WTC11 (cell line): ENCODE measurements around the gene CHKA. TPM values are rescaled to one million over a fixed set of nuclear protein-coding genes. Genes with fewer than 3 reads are reported as not detected.

Experiments
- ATAC-seq: fragments of 200-7000 bp; cut with Tn5 transposase; 2 replicates; pipeline ENCODE4 v1.10.0; 2021; ENCODE audit warnings: mild to moderate bottlenecking, moderate library complexity
- CTCF ChIA-PET: fragments of 300-600 bp; sonication (Branson Sonifier 250); formaldehyde crosslinking; loops from one replicate; lab custom pipeline; 2021; ENCODE audit warnings: antibody characterized with exemption; lab: Charles Lee
- POLR2A ChIA-PET: fragments of 350-600 bp; sonication (Branson Sonifier 250); formaldehyde crosslinking; loops from one replicate; lab custom pipeline; 2021; ENCODE audit warnings: antibody characterized with exemption; lab: Charles Lee
- DNase-seq: peaks from one replicate; pipeline ENCODE4 v3.0.0; 2021; ENCODE audit warnings: low spot score
- H3K27ac Mint-ChIP-seq: 2 replicates; pipeline ENCODE4 v1.8.0; 2021; ENCODE audit warnings: mixed read lengths
- H3K27me3 Mint-ChIP-seq: 2 replicates; pipeline ENCODE4 v1.8.0; 2021; ENCODE audit warnings: low read depth, mild to moderate bottlenecking, moderate library complexity, mixed read lengths
- H3K36me3 Mint-ChIP-seq: 2 replicates; pipeline ENCODE4 v1.8.0; 2021; ENCODE audit warnings: mixed read lengths
- H3K4me1 Mint-ChIP-seq: 2 replicates; pipeline ENCODE4 v1.8.0; 2022; ENCODE audit warnings: mixed read lengths
- H3K4me3 Mint-ChIP-seq: 2 replicates; pipeline ENCODE4 v1.8.0; 2021; ENCODE audit warnings: mild to moderate bottlenecking, moderate library complexity, mixed read lengths
- H3K9me3 Mint-ChIP-seq: 2 replicates; pipeline ENCODE4 v1.8.0; 2021; ENCODE audit warnings: mixed read lengths
- AR ChIP-seq: fragments of 250-450 bp; sonication (Bioruptor Pico); IDR thresholded peaks from 2 replicates; pipeline ENCODE4 v1.9.0; 2021; ENCODE audit warnings: mild to moderate bottlenecking
- ATF6 ChIP-seq: sonication (generic); formaldehyde crosslinking; IDR thresholded peaks from 2 replicates; pipeline ENCODE4 v1.8.1; 2023; ENCODE audit warnings: mild to moderate bottlenecking, missing genetic modification reagents
- CDX4 ChIP-seq: fragments of 250-450 bp; sonication (Bioruptor Pico); IDR thresholded peaks from 2 replicates; pipeline ENCODE4 v1.9.0; 2021; ENCODE audit warnings: moderate library complexity, mild to moderate bottlenecking, inconsistent platforms, borderline replicate concordance
- E2F4 ChIP-seq: sonication (generic); formaldehyde crosslinking; IDR thresholded peaks from 2 replicates; pipeline ENCODE4 v1.8.1; 2022; ENCODE audit warnings: low read depth, mild to moderate bottlenecking, moderate library complexity, missing genetic modification reagents, borderline replicate concordance
- HMGXB4 ChIP-seq: sonication (generic); formaldehyde crosslinking; IDR thresholded peaks from 2 replicates; pipeline ENCODE4 v1.8.1; 2023; ENCODE audit warnings: mild to moderate bottlenecking, moderate library complexity, missing genetic modification reagents
- JAZF1 ChIP-seq: fragments of 250-450 bp; sonication (Bioruptor Pico); IDR thresholded peaks from 2 replicates; pipeline ENCODE4 v1.9.0; 2021; ENCODE audit warnings: moderate library complexity, mild to moderate bottlenecking, inconsistent platforms
- JUN ChIP-seq: sonication (generic); formaldehyde crosslinking; IDR thresholded peaks from 2 replicates; pipeline ENCODE4 v1.8.0; 2023; ENCODE audit warnings: mild to moderate bottlenecking, missing genetic modification reagents
- NR2C2 ChIP-seq: sonication (generic); formaldehyde crosslinking; IDR thresholded peaks from 2 replicates; pipeline ENCODE4 v1.8.0; 2022; ENCODE audit warnings: mild to moderate bottlenecking, missing genetic modification reagents
- NR3C1 ChIP-seq: sonication (generic); formaldehyde crosslinking; conservative IDR thresholded peaks from 2 replicates; pipeline ENCODE4 v1.8.1; 2023; ENCODE audit warnings: low read depth, mild to moderate bottlenecking, missing genetic modification reagents
- SP1 ChIP-seq: sonication (generic); formaldehyde crosslinking; conservative IDR thresholded peaks from 2 replicates; pipeline ENCODE4 v1.8.1; 2022; ENCODE audit warnings: missing genetic modification reagents
- TEAD4 ChIP-seq: sonication (generic); formaldehyde crosslinking; IDR thresholded peaks from 2 replicates; pipeline ENCODE4 v1.8.0; 2022; ENCODE audit warnings: mild to moderate bottlenecking, missing genetic modification reagents
- TP53 ChIP-seq: sonication (generic); formaldehyde crosslinking; IDR thresholded peaks from 2 replicates; pipeline ENCODE4 v1.8.1; 2023; ENCODE audit warnings: mild to moderate bottlenecking, missing genetic modification reagents
- ZBTB43 ChIP-seq: sonication (generic); formaldehyde crosslinking; IDR thresholded peaks from 2 replicates; pipeline ENCODE4 v1.8.1; 2023; ENCODE audit warnings: mild to moderate bottlenecking, missing genetic modification reagents
- ZNF138 ChIP-seq: sonication (generic); formaldehyde crosslinking; conservative IDR thresholded peaks from 2 replicates; pipeline ENCODE4 v1.8.1; 2022; ENCODE audit warnings: mild to moderate bottlenecking, moderate library complexity, missing genetic modification reagents
- ZNF232 ChIP-seq: sonication (generic); formaldehyde crosslinking; IDR thresholded peaks from 2 replicates; pipeline ENCODE4 v1.8.0; 2022; ENCODE audit warnings: mild to moderate bottlenecking, missing genetic modification reagents
- ZNF423 ChIP-seq: fragments of 250-450 bp; sonication (Bioruptor Pico); IDR thresholded peaks from 2 replicates; pipeline ENCODE4 v2.1.2; 2022; ENCODE audit warnings: mild to moderate bottlenecking, moderate library complexity
- ZNF425 ChIP-seq: fragments of 250-450 bp; sonication (Bioruptor Pico); conservative IDR thresholded peaks from 2 replicates; pipeline ENCODE4 v1.9.0; 2021; ENCODE audit warnings: mild to moderate bottlenecking
- ZNF671 ChIP-seq: fragments of 250-450 bp; sonication (Bioruptor Pico); IDR thresholded peaks from 2 replicates; pipeline ENCODE4 v1.8.0; 2021; ENCODE audit warnings: mild to moderate bottlenecking
- total RNA-seq: library from RNA; stranded (reverse); gene quantifications from 3 replicates; pipeline ENCODE4 v1.2.3, GENCODE V29; 2021

CHKA gene
- total RNA-seq, 1 experiment from 2014 or later: 76.1 TPM

GRCh38 chr11:68013611-68014156 lies 107.5 kb downstream of the CHKA start:
- DNase-seq (no peak), ATAC-seq (no peak)
- ChIA-PET POLR2A (no interaction called here), CTCF (interaction anchor here (1.3 kb wide), 2 partner anchors 12 to 20 kb away, joined by 3 to 5 read pairs; no protein-coding TSS in a partner anchor)
- Mint-ChIP-seq H3K9me3 (no peaks in the 10 kb centered on the region), H3K4me3 (no peak overlapping the region), H3K4me1 (peaks cover 19% of the 10 kb centered on the region), H3K27ac (peak overlapping the region; percentile 33; the same call in 1 of the 2 replicates), H3K27me3 (no peaks in the 10 kb centered on the region), H3K36me3 (no peaks in the 10 kb centered on the region)
- TF ChIP-seq ZNF423 (CRISPR knock-in tag): no peak
- no peak for TF ChIP-seq TEAD4 (CRISPR knock-in tag)
- no peak for TF ChIP-seq JAZF1
- TF ChIP-seq NR2C2 (CRISPR knock-in tag): no peak
- no peak for TF ChIP-seq HMGXB4 (CRISPR knock-in tag)
- TF ChIP-seq ZNF425 (CRISPR knock-in tag): no peak
- TF ChIP-seq CDX4 (CRISPR knock-in tag): no peak

GRCh38 chr11:68012843-68013610 lies 108.2 kb downstream of the CHKA start:
- no peak for TF ChIP-seq SP1 (CRISPR knock-in tag)
- no peak for TF ChIP-seq ATF6 (CRISPR knock-in tag)
- TF ChIP-seq NR2C2 (CRISPR knock-in tag): no peak
- no peak for TF ChIP-seq AR (CRISPR knock-in tag)
- TF ChIP-seq ZNF671 (CRISPR knock-in tag): no peak
- no peak for TF ChIP-seq NR3C1
- no peak for TF ChIP-seq JAZF1
- no peak for TF ChIP-seq CDX4 (CRISPR knock-in tag)
- no peak for TF ChIP-seq ZNF423 (CRISPR knock-in tag)
- TF ChIP-seq TP53: no peak
- TF ChIP-seq ZNF138 (CRISPR knock-in tag): no peak
- no peak for TF ChIP-seq E2F4 (CRISPR knock-in tag)
- TF ChIP-seq ZBTB43 (CRISPR knock-in tag): no peak
- TF ChIP-seq JUN (CRISPR knock-in tag): no peak
- TF ChIP-seq ZNF232 (CRISPR knock-in tag): no peak
- TF ChIP-seq, all 79 proteins: peak for 0
- POLR2A ChIA-PET: no interaction called here
- Mint-ChIP-seq H3K27ac (no peak overlapping the region; the same call in 1 of the 2 replicates), H3K36me3 (no peaks in the 10 kb centered on the region), H3K9me3 (no peaks in the 10 kb centered on the region), H3K4me3 (no peak overlapping the region), H3K27me3 (no peaks in the 10 kb centered on the region), H3K4me1 (peaks cover 19% of the 10 kb centered on the region)
- ATAC-seq (no peak), DNase-seq (no peak)
- CTCF ChIA-PET: no interaction called here
